K562 (cell line): ENCODE measurements around the gene AREL1. TPM values are rescaled to one million over a fixed set of nuclear protein-coding genes. Genes with fewer than 3 reads are reported as not detected.

Experiments used
- ATAC-seq: fragments of 200-7000 bp; cut with Tn5 transposase; 3 replicates; pipeline ENCODE4 v1.9.1; 2020; ENCODE audit warnings: moderate library complexity
- BruUV-seq: library from RNA; stranded (reverse); fragments of 400-500 nt; replicated peaks from 2 replicates; lab custom pipeline; 2021; lab: Mats Ljungman, UMichigan
- CTCF ChIA-PET: fragments of 300-600 bp; formaldehyde crosslinking; extraction: SDS; loops from one replicate; lab custom pipeline; 2021; ENCODE audit warnings: low intra/inter-chr PET ratio; lab: Yijun Ruan, JAX
- POLR2A ChIA-PET: fragments of 300-600, 350-650 bp; sonication (Branson Sonifier 250); formaldehyde crosslinking; extraction: SDS; loops from one replicate; lab custom pipeline; 2021; ENCODE audit warnings: antibody characterized with exemption, inconsistent platforms; lab: Yijun Ruan, JAX
- DNase-seq, 4 experiments: peaks; one replicate each; pipeline versions ENCODE4 v3.0.0 to v3.0.0-alpha.2; 2011 to 2018; ENCODE audit warnings: low spot score in 3 of 4, mixed read lengths in 3 of 4; ENCODE audit errors: extremely low read depth in 1 of 4
- FAIRE-seq: peaks from 2 replicates; lab custom pipeline; 2011; peaks lifted over from hg19 to GRCh38; lab: Jason Lieb, UNC
- H2AFZ ChIP-seq: 2 replicates; pipeline ENCODE4 v1.6.0; 2011; ENCODE audit warnings: low read depth, low read length, control low read depth, inconsistent platforms
- H3K27ac ChIP-seq: fragments of 200-600 bp; 3 replicates; pipeline ENCODE4 v1.8.0; 2011; ENCODE audit warnings: low read depth, mild to moderate bottlenecking, control low read depth, inconsistent platforms, low read length, moderate library complexity, mixed read lengths; ENCODE audit errors: extremely low read depth
- H3K27me3 ChIP-seq, 2 experiments: fragments of 300-600 bp in 1 of 2; 2 replicates in 1 of 2; 3 replicates in 1 of 2; pipeline versions ENCODE4 v1.6.0 to v1.8.0; 2011; ENCODE audit warnings: inconsistent platforms in 2 of 2, low read length in 2 of 2, mild to moderate bottlenecking in 1 of 2, mixed read lengths in 1 of 2, moderate library complexity in 1 of 2; ENCODE audit not compliant: control insufficient read depth in 2 of 2, insufficient read depth in 2 of 2
- H3K36me3 ChIP-seq: fragments of 300-600 bp; 3 replicates; pipeline ENCODE4 v1.8.0; 2011; ENCODE audit warnings: mild to moderate bottlenecking, low read length, inconsistent platforms; ENCODE audit not compliant: control insufficient read depth, insufficient read depth
- H3K4me1 ChIP-seq, 2 experiments: fragments of 200-600 bp in 1 of 2; replicated peaks in 1 of 2; 2 replicates in 1 of 2; 3 replicates in 1 of 2; pipeline versions ENCODE4 v1.5.1 to v1.8.0; 2011; ENCODE audit warnings: inconsistent platforms in 2 of 2, low read length in 2 of 2, mild to moderate bottlenecking in 1 of 2, mixed read lengths in 1 of 2, moderate library complexity in 1 of 2; ENCODE audit not compliant: control insufficient read depth in 2 of 2, insufficient read depth in 2 of 2
- H3K4me2 ChIP-seq: 2 replicates; pipeline ENCODE4 v1.6.1; 2011; ENCODE audit warnings: low read length, control low read depth, inconsistent platforms, mixed read lengths; ENCODE audit not compliant: insufficient read depth
- H3K4me3 ChIP-seq: fragments of 200-600 bp; sonication (generic), shearing (Covaris generic); 2 replicates; pipeline ENCODE4 v1.5.1; 2016; ENCODE audit warnings: control low read depth, inconsistent platforms
- H3K79me2 ChIP-seq: fragments of 200-600 bp; 3 replicates; pipeline ENCODE4 v1.8.0; 2011; ENCODE audit warnings: low read length, inconsistent platforms; ENCODE audit not compliant: control insufficient read depth, insufficient read depth
- H3K9ac ChIP-seq, 2 experiments: 2 replicates each; pipeline versions ENCODE4 v1.6.0 to v1.6.1; 2011; ENCODE audit warnings: low read depth in 2 of 2, low read length in 2 of 2, control low read depth in 1 of 2, inconsistent platforms in 1 of 2, mild to moderate bottlenecking in 1 of 2, mixed read lengths in 1 of 2; ENCODE audit not compliant: insufficient read depth in 1 of 2
- H3K9me1 ChIP-seq: one replicate; pipeline ENCODE4 v1.6.0; 2011; ENCODE audit warnings: inconsistent platforms, mild to moderate bottlenecking, low read length, moderate library complexity; ENCODE audit not compliant: control insufficient read depth, insufficient read depth
- H3K9me3 ChIP-seq: replicated peaks from 2 replicates; pipeline ENCODE4 v1.5.1; 2011; ENCODE audit warnings: low read depth, low read length, inconsistent platforms; ENCODE audit not compliant: control insufficient read depth, insufficient read depth
- H4K20me1 ChIP-seq: replicated peaks from 2 replicates; pipeline ENCODE4 v1.6.1; 2011; ENCODE audit warnings: low read length, inconsistent platforms, mixed read lengths; ENCODE audit not compliant: control insufficient read depth, insufficient read depth
- CHCHD3 ChIP-seq: fragments of 250-450 bp; sonication (Bioruptor Pico); IDR thresholded peaks from 2 replicates; pipeline ENCODE4 v2.1.2; 2022; ENCODE audit warnings: mild to moderate bottlenecking
- EP400 ChIP-seq: fragments of 450-650 bp; IDR thresholded peaks from 2 replicates; pipeline ENCODE4 v1.6.1; 2017; ENCODE audit warnings: antibody characterized with exemption, mild to moderate bottlenecking, moderate library complexity
- FUS ChIP-seq: fragments of 200-400 bp; formaldehyde crosslinking; optimal IDR thresholded peaks from 2 replicates; pipeline ENCODE3; 2017; ENCODE audit warnings: low read depth, low read length
- KAT2B ChIP-seq: IDR thresholded peaks from one replicate; pipeline ENCODE4 v1.6.1; 2012; ENCODE audit warnings: low read depth, mild to moderate bottlenecking, control low read depth, inconsistent platforms, low read length, moderate library complexity
- KAT8 ChIP-seq: fragments of 450-650 bp; IDR thresholded peaks from 2 replicates; pipeline ENCODE4 v1.6.1; 2016; ENCODE audit warnings: low read depth, mild to moderate bottlenecking
- LCOR ChIP-seq: sonication (generic); formaldehyde crosslinking; IDR thresholded peaks from 2 replicates; pipeline ENCODE4 v1.8.0; 2022; ENCODE audit warnings: mild to moderate bottlenecking, missing genetic modification reagents
- NR2F6 ChIP-seq: fragments of 450-650 bp; formaldehyde crosslinking; IDR thresholded peaks from 2 replicates; pipeline ENCODE4 v1.4.0; 2020; ENCODE audit warnings: mild to moderate bottlenecking
- PPARD ChIP-seq: fragments of 250-450 bp; sonication (Bioruptor Pico); IDR thresholded peaks from 2 replicates; pipeline ENCODE4 v1.8.0; 2022; ENCODE audit warnings: inconsistent platforms, mild to moderate bottlenecking, moderate library complexity
- RBM14 ChIP-seq: fragments of 200-400 bp; formaldehyde crosslinking; IDR thresholded peaks from 2 replicates; pipeline ENCODE4 v1.6.1; 2018; ENCODE audit warnings: low read depth, mild to moderate bottlenecking, low read length, moderate library complexity, borderline replicate concordance; ENCODE audit not compliant: insufficient read depth
- TAF7 ChIP-seq: fragments of 450-650 bp; IDR thresholded peaks from 2 replicates; pipeline ENCODE4 v1.6.1; 2016; ENCODE audit warnings: missing genetic modification characterization, missing compliant biosample characterization
- THRAP3 ChIP-seq: fragments of 450-650 bp; IDR thresholded peaks from 2 replicates; pipeline ENCODE4 v1.6.1; 2016; ENCODE audit warnings: mild to moderate bottlenecking, inconsistent platforms, borderline replicate concordance
- ZFP30 ChIP-seq: fragments of 250-450 bp; sonication (Bioruptor Pico); IDR thresholded peaks from 2 replicates; pipeline ENCODE4 v1.8.0; 2022; ENCODE audit warnings: moderate library complexity, mild to moderate bottlenecking, inconsistent platforms, borderline replicate concordance
- ZNF124 ChIP-seq: sonication (generic); formaldehyde crosslinking; IDR thresholded peaks from 2 replicates; pipeline ENCODE4 v1.8.1; 2022; ENCODE audit warnings: missing genetic modification reagents
- ZNF146 ChIP-seq: IDR thresholded peaks from one replicate; pipeline ENCODE4 v1.6.1; 2018; ENCODE audit warnings: missing compliant biosample characterization; ENCODE audit not compliant: unreplicated experiment
- ZNF41 ChIP-seq: fragments of 250-450 bp; sonication (Bioruptor Pico); conservative IDR thresholded peaks from 2 replicates; pipeline ENCODE4 v1.4.0; 2020; ENCODE audit warnings: mild to moderate bottlenecking
- WGBS: fragments of 100-300 bp; shearing (Covaris generic); methylation state at CpG from one replicate; pipeline ENCODE4 v1.1.6; 2016; ENCODE audit warnings: low coverage, mixed read lengths; ENCODE audit not compliant: insufficient coverage; ENCODE audit errors: missing lambda C conversion rate; 5-methylcytosine and 5-hydroxymethylcytosine counted together
- in situ Hi-C: fragments of 300-500 bp; cut with MboI; formaldehyde crosslinking; loops from 4 replicates; pipeline ENCODE4 v1.15.0; 2018; ENCODE audit warnings: inconsistent platforms, mixed read lengths
- intact Hi-C: fragments of 100-400 bp; cut with micrococcal nuclease; formaldehyde crosslinking; loops from 2 replicates; pipeline ENCODE4 v1.14.2; 2022
- polyA plus RNA-seq, 8 experiments: library from polyadenylated mRNA; depleted of rRNA in 4 of 8; stranded (reverse) in 5 of 8; unstranded in 3 of 8; fragments of >200 nt; fragmentation: Nextera tagmentation in 2 of 8; fragmentation: Illumina TruSeq in 1 of 8; extraction: Ambion mirVana in 2 of 8; extraction: Trizol in 1 of 8; gene quantifications; 2 replicates each; pipeline versions ENCODE4 v1.2.1 to v1.2.3, GENCODE V29; 2011 to 2014; ENCODE audit warnings: inconsistent platforms in 1 of 8, missing spikeins in 1 of 8
- total RNA-seq, 7 experiments: library from RNA; depleted of rRNA in 6 of 7; stranded (reverse); fragments of >200 nt in 6 of 7; fragmentation: Illumina TruSeq in 2 of 7; extraction: Trizol in 2 of 7; gene quantifications; 2 replicates each; pipeline versions ENCODE4 v1.2.1 to v1.2.3, GENCODE V29; 2011 to 2021; ENCODE audit warnings: low replicate concordance in 1 of 7
- TF ChIP-seq, protein P1 (sequence below): fragments of 450-650 bp; formaldehyde crosslinking; IDR thresholded peaks from 2 replicates; pipeline ENCODE4 v1.4.0; 2022; ENCODE audit warnings: missing genetic modification characterization
- TF ChIP-seq, protein P2 (sequence below): fragments of 250-450 bp; sonication (Bioruptor Pico); IDR thresholded peaks from 2 replicates; pipeline ENCODE4 v1.5.0; 2020; ENCODE audit warnings: mild to moderate bottlenecking, borderline replicate concordance
- TF ChIP-seq, protein P3 (sequence below): fragments of 450-650 bp; IDR thresholded peaks from 2 replicates; pipeline ENCODE4 v1.6.1; 2018; ENCODE audit warnings: mild to moderate bottlenecking, low read depth; ENCODE audit not compliant: partially characterized antibody

The AREL1 gene
- total and polyA plus RNA-seq, 9 of the 15 experiments (the other 6 are each of a cell fraction or from before 2014, with no cell fraction given), result 6.0 to 24.8 (median 16.6) TPM

DNA sequence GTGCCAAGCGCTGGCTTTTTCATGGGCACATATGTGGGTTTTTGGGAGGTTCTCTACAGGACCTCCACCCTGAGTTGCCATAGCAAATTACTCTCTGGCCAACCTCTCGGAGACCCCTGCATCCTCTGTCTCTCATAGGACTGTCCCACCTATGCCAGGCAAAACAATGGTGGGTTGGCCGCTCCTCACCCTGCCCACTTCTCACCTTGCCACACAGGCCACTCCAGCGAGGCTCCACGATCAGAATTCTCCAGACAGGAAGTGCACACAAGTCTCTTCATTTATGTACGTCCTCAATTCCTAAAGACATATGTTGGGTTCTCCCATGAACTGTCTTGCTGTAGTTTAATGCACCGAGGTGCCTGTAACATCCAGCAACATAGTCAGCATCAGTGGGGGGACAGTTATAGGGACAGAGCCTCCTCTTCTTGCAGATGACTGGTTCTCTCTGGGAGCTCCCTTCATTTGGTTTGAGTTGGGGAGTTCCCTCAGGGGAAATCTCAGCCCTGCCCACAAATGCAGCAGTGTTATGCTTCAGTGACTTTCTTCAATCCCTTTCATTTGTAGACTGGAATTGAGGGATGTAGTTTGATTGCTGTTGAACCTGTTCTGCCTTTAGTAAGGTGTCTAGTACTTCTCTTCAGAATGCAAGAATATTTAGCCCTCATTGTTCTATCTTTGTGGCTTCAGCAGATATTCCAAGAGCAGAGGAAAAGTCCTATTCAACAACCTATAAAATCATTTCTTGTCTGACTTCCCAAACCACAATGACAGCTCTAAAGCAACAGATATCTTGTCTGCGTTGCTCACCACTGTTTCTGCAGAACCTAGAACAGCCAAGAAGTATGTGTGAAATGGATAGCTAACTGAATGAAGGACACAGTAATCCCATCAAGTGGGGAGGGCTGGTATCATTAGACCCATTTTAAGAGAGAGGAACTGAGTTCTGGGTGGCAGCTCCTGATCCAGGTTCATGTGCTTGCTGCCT lies 98.1 kb downstream of the AREL1 start:
- Histone ChIP-seq H3K9me3 (no peaks in the 10 kb centered on the region), H3K27ac (no peak overlapping the region), H3K9me1 (no peaks in the 10 kb centered on the region), H3K9ac (no peak overlapping the region), H3K79me2 (no peaks in the 10 kb centered on the region), H3K4me2 (no peak overlapping the region), H4K20me1 (no peaks in the 10 kb centered on the region), H3K4me1 (peaks cover 21 to 23% of the 10 kb centered on the region in 2 experiments), H3K36me3 (no peaks in the 10 kb centered on the region), H3K4me3 (no peak overlapping the region), H2AFZ (no peak overlapping the region), H3K27me3 (peaks cover 2 to 7% of the 10 kb centered on the region in 2 experiments; a peak in 2 of 5 replicates)
- no TSS peak for BruUV-seq
- in situ Hi-C loops (loop anchor here (5.0 kb wide), 1 partner anchor 182 kb away; no protein-coding TSS in a partner anchor), intact Hi-C loops (no loop called here)
- no peak for FAIRE-seq
- 18% methylated on average over 7 of the region's 8 CpGs for WGBS
- ChIA-PET CTCF (no interaction called here), POLR2A (interaction anchor here (0.8 kb wide), 1 partner anchor 144 kb away, joined by 3 read pairs; no protein-coding TSS in a partner anchor)
- DNase-seq, result no peak
- TF ChIP-seq EP400 (no peak), ZNF146 (no peak), ZNF41 (no peak), LCOR (CRISPR knock-in tag) (no peak), THRAP3 (no peak), KAT2B (no peak), FUS (no peak), ZNF124 (CRISPR knock-in tag) (no peak), ZFP30 (CRISPR knock-in tag) (no peak), TAF7 (no peak), NR2F6 (CRISPR knock-in tag) (no peak), CHCHD3 (CRISPR knock-in tag) (no peak), RBM14 (no peak), KAT8 (no peak), PPARD (CRISPR knock-in tag) (no peak)
- TF ChIP-seq, protein P1, sequence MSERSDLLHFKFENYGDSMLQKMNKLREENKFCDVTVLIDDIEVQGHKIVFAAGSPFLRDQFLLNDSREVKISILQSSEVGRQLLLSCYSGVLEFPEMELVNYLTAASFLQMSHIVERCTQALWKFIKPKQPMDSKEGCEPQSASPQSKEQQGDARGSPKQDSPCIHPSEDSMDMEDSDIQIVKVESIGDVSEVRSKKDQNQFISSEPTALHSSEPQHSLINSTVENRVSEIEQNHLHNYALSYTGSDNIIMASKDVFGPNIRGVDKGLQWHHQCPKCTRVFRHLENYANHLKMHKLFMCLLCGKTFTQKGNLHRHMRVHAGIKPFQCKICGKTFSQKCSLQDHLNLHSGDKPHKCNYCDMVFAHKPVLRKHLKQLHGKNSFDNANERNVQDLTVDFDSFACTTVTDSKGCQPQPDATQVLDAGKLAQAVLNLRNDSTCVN (CRISPR knock-in tag), result no peak
- TF ChIP-seq, protein P2, sequence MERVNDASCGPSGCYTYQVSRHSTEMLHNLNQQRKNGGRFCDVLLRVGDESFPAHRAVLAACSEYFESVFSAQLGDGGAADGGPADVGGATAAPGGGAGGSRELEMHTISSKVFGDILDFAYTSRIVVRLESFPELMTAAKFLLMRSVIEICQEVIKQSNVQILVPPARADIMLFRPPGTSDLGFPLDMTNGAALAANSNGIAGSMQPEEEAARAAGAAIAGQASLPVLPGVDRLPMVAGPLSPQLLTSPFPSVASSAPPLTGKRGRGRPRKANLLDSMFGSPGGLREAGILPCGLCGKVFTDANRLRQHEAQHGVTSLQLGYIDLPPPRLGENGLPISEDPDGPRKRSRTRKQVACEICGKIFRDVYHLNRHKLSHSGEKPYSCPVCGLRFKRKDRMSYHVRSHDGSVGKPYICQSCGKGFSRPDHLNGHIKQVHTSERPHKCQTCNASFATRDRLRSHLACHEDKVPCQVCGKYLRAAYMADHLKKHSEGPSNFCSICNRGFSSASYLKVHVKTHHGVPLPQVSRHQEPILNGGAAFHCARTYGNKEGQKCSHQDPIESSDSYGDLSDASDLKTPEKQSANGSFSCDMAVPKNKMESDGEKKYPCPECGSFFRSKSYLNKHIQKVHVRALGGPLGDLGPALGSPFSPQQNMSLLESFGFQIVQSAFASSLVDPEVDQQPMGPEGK (CRISPR knock-in tag), result no peak
- TF ChIP-seq, protein P3, sequence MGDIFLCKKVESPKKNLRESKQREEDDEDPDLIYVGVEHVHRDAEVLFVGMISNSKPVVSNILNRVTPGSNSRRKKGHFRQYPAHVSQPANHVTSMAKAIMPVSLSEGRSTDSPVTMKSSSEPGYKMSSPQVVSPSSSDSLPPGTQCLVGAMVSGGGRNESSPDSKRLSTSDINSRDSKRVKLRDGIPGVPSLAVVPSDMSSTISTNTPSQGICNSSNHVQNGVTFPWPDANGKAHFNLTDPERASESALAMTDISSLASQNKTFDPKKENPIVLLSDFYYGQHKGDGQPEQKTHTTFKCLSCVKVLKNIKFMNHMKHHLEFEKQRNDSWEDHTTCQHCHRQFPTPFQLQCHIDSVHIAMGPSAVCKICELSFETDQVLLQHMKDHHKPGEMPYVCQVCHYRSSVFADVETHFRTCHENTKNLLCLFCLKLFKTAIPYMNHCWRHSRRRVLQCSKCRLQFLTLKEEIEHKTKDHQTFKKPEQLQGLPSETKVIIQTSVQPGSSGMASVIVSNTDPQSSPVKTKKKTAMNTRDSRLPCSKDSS, result no peak
- ATAC-seq, result no peak
